KMS-11 (cell line): ENCODE data around the gene CDX1.
A peak's percentile ranks its signal among the peaks of the same experiment; 100 is the strongest.

Experiments used
- H2AFZ ChIP-seq: fragments of 200-600 bp; sonication (generic); 2 replicates; pipeline ENCODE4 v1.6.1; 2016; ENCODE audit warnings: antibody characterized with exemption, mixed run types, low read depth
- H3K27ac ChIP-seq: fragments of 200-600 bp; sonication (generic); 2 replicates; pipeline ENCODE4 v1.6.1; 2016; ENCODE audit warnings: mild to moderate bottlenecking, mixed run types
- H3K27me3 ChIP-seq: fragments of 200-600 bp; sonication (generic); 2 replicates; pipeline ENCODE4 v1.6.1; 2017; ENCODE audit warnings: mild to moderate bottlenecking, low read depth, mixed run types, moderate library complexity; ENCODE audit not compliant: insufficient read depth
- H3K36me3 ChIP-seq: fragments of 200-600 bp; sonication (generic); 2 replicates; pipeline ENCODE4 v1.6.1; 2017; ENCODE audit warnings: mild to moderate bottlenecking, mixed run types; ENCODE audit not compliant: insufficient read depth
- H3K4me1 ChIP-seq: fragments of 200-600 bp; sonication (generic); 2 replicates; pipeline ENCODE4 v1.6.1; 2016; ENCODE audit warnings: mild to moderate bottlenecking, low read depth, mixed run types; ENCODE audit not compliant: poor library complexity, severe bottlenecking
- H3K4me2 ChIP-seq: fragments of 200-600 bp; sonication (generic); 2 replicates; pipeline ENCODE4 v1.7.0; 2016; ENCODE audit warnings: mild to moderate bottlenecking, mixed run types
- H3K4me3 ChIP-seq: fragments of 200-600 bp; sonication (generic); IDR thresholded peaks from 2 replicates; pipeline ENCODE4 v1.6.1; 2017; ENCODE audit warnings: low read depth, low read length, mixed read lengths; ENCODE audit not compliant: insufficient read depth
- H3K79me2 ChIP-seq: fragments of 200-600 bp; sonication (generic); 2 replicates; pipeline ENCODE4 v1.6.1; 2016; ENCODE audit warnings: low read depth, mixed run types; ENCODE audit not compliant: insufficient read depth
- H3K9ac ChIP-seq: fragments of 200-600 bp; sonication (generic); 2 replicates; pipeline ENCODE4 v1.6.1; 2016; ENCODE audit warnings: mild to moderate bottlenecking, mixed run types
- H4K20me1 ChIP-seq: fragments of 200-600 bp; sonication (generic); 2 replicates; pipeline ENCODE4 v1.6.1; 2016; ENCODE audit warnings: mild to moderate bottlenecking, mixed run types; ENCODE audit not compliant: insufficient read depth
- TF ChIP-seq, protein P1 (sequence below): fragments of 200-600 bp; sonication (generic); conservative IDR thresholded peaks from 2 replicates; pipeline ENCODE4 v1.6.1; 2017; ENCODE audit warnings: low read depth, mild to moderate bottlenecking, antibody characterized with exemption, low read length, moderate library complexity, mixed read lengths

Gene CDX1

GRCh38 chr5:150154618-150155128, 11.9 kb upstream of the CDX1 start:
- H3K4me1 ChIP-seq: peaks cover 4% of the 10 kb centered on the region
- no peak overlapping the region for H3K27ac ChIP-seq
- no peak overlapping the region for H3K4me3 ChIP-seq
- H3K27me3 ChIP-seq: no peaks in the 10 kb centered on the region
- no peaks in the 10 kb centered on the region for H4K20me1 ChIP-seq
- no peaks in the 10 kb centered on the region for H3K79me2 ChIP-seq
- TF ChIP-seq, protein P1, sequence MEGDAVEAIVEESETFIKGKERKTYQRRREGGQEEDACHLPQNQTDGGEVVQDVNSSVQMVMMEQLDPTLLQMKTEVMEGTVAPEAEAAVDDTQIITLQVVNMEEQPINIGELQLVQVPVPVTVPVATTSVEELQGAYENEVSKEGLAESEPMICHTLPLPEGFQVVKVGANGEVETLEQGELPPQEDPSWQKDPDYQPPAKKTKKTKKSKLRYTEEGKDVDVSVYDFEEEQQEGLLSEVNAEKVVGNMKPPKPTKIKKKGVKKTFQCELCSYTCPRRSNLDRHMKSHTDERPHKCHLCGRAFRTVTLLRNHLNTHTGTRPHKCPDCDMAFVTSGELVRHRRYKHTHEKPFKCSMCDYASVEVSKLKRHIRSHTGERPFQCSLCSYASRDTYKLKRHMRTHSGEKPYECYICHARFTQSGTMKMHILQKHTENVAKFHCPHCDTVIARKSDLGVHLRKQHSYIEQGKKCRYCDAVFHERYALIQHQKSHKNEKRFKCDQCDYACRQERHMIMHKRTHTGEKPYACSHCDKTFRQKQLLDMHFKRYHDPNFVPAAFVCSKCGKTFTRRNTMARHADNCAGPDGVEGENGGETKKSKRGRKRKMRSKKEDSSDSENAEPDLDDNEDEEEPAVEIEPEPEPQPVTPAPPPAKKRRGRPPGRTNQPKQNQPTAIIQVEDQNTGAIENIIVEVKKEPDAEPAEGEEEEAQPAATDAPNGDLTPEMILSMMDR: no peak
- H3K36me3 ChIP-seq: no peaks in the 10 kb centered on the region
- H2AFZ ChIP-seq: no peak overlapping the region
- H3K4me2 ChIP-seq: no peak overlapping the region
- no peak overlapping the region for H3K9ac ChIP-seq

- H3K27me3 ChIP-seq: no peaks in the 10 kb centered on the region
- H3K4me3 ChIP-seq: no peak within 1 kb of the TSS
- H3K36me3 ChIP-seq: no peaks in the 10 kb centered on the region
- peak within 1 kb of the TSS; percentile 65 for H3K9ac ChIP-seq
- H4K20me1 ChIP-seq: no peaks in the 10 kb centered on the region
- H2AFZ ChIP-seq: peak within 1 kb of the TSS; percentile 93
- H3K27ac ChIP-seq: no peak within 1 kb of the TSS
- H3K4me2 ChIP-seq: peak within 1 kb of the TSS; percentile 66
- TF ChIP-seq, protein P1: no peak
- H3K79me2 ChIP-seq: no peaks in the 10 kb centered on the region
- H3K4me1 ChIP-seq: peaks cover 4% of the 10 kb centered on the region
Measured at GRCh38 chr5:150155258-150156026, 11.1 kb upstream of the CDX1 start, which contains the start of gene PDGFRB. TSS of gene PDGFRB (minus strand) at chr5:150155845. CDS start at chr5:150137047, 18,798 bp downstream.

GRCh38 chr5:150156027-150156368, 10.6 kb upstream of the CDX1 start:
- no peaks in the 10 kb centered on the region for H3K27me3 ChIP-seq
- TF ChIP-seq, protein P1: no peak
- H3K27ac ChIP-seq: no peak overlapping the region
- H3K4me1 ChIP-seq: peaks cover 4% of the 10 kb centered on the region
- no peak overlapping the region for H3K4me3 ChIP-seq
- H3K36me3 ChIP-seq: no peaks in the 10 kb centered on the region
- H2AFZ ChIP-seq: peak overlapping the region; percentile 93
- H3K4me2 ChIP-seq: peak overlapping the region; percentile 66
- peak overlapping the region; percentile 65 for H3K9ac ChIP-seq
- H3K79me2 ChIP-seq: no peaks in the 10 kb centered on the region
- H4K20me1 ChIP-seq: no peaks in the 10 kb centered on the region

- H4K20me1 ChIP-seq: no peaks in the 10 kb centered on the region
- peak overlapping the region; percentile 66 for H3K4me2 ChIP-seq
- peaks cover 4% of the 10 kb centered on the region for H3K4me1 ChIP-seq
- H2AFZ ChIP-seq: peak overlapping the region; percentile 93; the same call in 1 of the 2 replicates
- TF ChIP-seq, protein P1: no peak
- no peak overlapping the region; the same call in 1 of the 2 replicates for H3K9ac ChIP-seq
- no peaks in the 10 kb centered on the region for H3K79me2 ChIP-seq
- no peaks in the 10 kb centered on the region for H3K27me3 ChIP-seq
- no peak overlapping the region for H3K27ac ChIP-seq
- H3K4me3 ChIP-seq: no peak overlapping the region
- no peaks in the 10 kb centered on the region for H3K36me3 ChIP-seq
Measured at GRCh38 chr5:150156540-150156939, 10.0 kb upstream of the CDX1 start.
